HEK293T (cell line): ENCODE data around the gene KRTAP4-5.

Experiments used
- BHLHE40 ChIP-seq: fragments of 450-650 bp; IDR thresholded peaks from 2 replicates; pipeline ENCODE4 v1.6.1; 2016; ENCODE audit warnings: mild to moderate bottlenecking, moderate library complexity, borderline replicate concordance
- FOXM1 ChIP-seq: fragments of 450-650 bp; IDR thresholded peaks from 2 replicates; pipeline ENCODE4 v1.6.1; 2017; ENCODE audit warnings: mild to moderate bottlenecking, borderline replicate concordance
- LEF1 ChIP-seq: fragments of 450-650 bp; IDR thresholded peaks from 2 replicates; pipeline ENCODE4 v1.6.1; 2017; ENCODE audit warnings: mild to moderate bottlenecking, borderline replicate concordance
- SP1 ChIP-seq: fragments of 450-650 bp; IDR thresholded peaks from 2 replicates; pipeline ENCODE4 v1.6.1; 2017

DNA sequence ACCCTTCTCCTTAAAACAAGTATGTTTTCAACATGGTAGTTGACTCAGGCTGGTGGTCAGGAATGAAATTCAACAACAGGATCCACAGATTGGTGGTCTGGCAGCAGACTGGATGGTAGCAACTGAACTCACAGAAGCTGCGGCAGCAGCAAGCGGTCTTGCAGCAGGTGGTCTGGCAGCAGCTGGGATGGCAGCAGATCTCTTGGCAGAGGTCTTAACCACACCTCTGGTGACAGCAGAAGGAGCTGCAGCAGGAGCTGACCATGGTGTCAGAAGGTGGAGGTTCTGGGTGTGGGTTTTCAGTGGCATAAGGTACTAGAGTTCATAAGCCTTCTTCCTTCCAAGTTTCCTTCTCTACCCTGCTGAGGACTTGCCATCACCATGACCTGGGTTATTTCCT, 37.2 kb upstream of the KRTAP4-5 start:
- TF ChIP-seq BHLHE40 (no peak), LEF1 (no peak), FOXM1 (no peak), SP1 (no peak)
